ENCODE results near the gene KCNMB2. TPM values are rescaled to one million over a fixed set of nuclear protein-coding genes. Genes with fewer than 3 reads are reported as not detected.
A peak's percentile ranks its signal among the peaks of the same experiment; 100 is the strongest.
"Not testable (repeated sequence)": the region's sequence is repeated elsewhere in the genome, so short reads cannot be mapped to it uniquely, and the experiment has no call there.

The KCNMB2 gene
- total and polyA plus RNA-seq, 5 donors from 2014 or later: not detected

GRCh38 chr3:178513546-178514380 is 22.5 kb upstream of the KCNMB2 start:
- H3K9me3 Mint-ChIP-seq: no peaks in the 10 kb centered on the region
- H3K4me1 Mint-ChIP-seq: no peaks in the 10 kb centered on the region
- Histone ChIP-seq H3K4me3 (ENCODE audit: low read depth, low read length) (no peak overlapping the region), H3K36me3 (ENCODE audit: control insufficient read depth, insufficient read depth, low read length) (no peaks in the 10 kb centered on the region), H3K4me1 (ENCODE audit: control insufficient read depth, insufficient read depth, low read length, poor library complexity, severe bottlenecking) (no peaks in the 10 kb centered on the region), H3K9me3 (ENCODE audit: control insufficient read depth in 2 of 2, low read length in 2 of 2) (no peaks in the 10 kb centered on the region), H3K27me3 (ENCODE audit: control insufficient read depth, insufficient read depth, low read length) (no peaks in the 10 kb centered on the region), H3K27ac (ENCODE audit: insufficient read depth, low read length, poor library complexity, severe bottlenecking) (no peak overlapping the region)
- H3K4me3 Mint-ChIP-seq: no peak overlapping the region
- H3K27me3 Mint-ChIP-seq: peaks cover under 1% of the 10 kb centered on the region
- ATAC-seq (ENCODE audit: low read depth in 2 of 2) (no peak), DNase-seq (no peak)
- no peaks in the 10 kb centered on the region for H3K36me3 Mint-ChIP-seq
- no peak overlapping the region for H3K27ac Mint-ChIP-seq

GRCh38 chr3:178514401-178514800 is 21.8 kb upstream of the KCNMB2 start:
- no peaks in the 10 kb centered on the region for H3K36me3 Mint-ChIP-seq
- no peak overlapping the region for H3K27ac Mint-ChIP-seq
- DNase-seq (no peak), ATAC-seq (ENCODE audit: low read depth in 2 of 2) (no peak)
- no peaks in the 10 kb centered on the region for H3K9me3 Mint-ChIP-seq
- H3K4me3 Mint-ChIP-seq: no peak overlapping the region
- H3K9me3 ChIP-seq (ENCODE audit: control insufficient read depth in 2 of 2, low read length in 2 of 2): no peaks in the 10 kb centered on the region
- no peak overlapping the region for H3K4me3 ChIP-seq (ENCODE audit: low read depth, low read length)
- H3K4me1 Mint-ChIP-seq: no peaks in the 10 kb centered on the region
- no peaks in the 10 kb centered on the region for H3K4me1 ChIP-seq (ENCODE audit: control insufficient read depth, insufficient read depth, low read length, poor library complexity, severe bottlenecking)
- H3K27ac ChIP-seq (ENCODE audit: insufficient read depth, low read length, poor library complexity, severe bottlenecking): no peak overlapping the region
- H3K27me3 ChIP-seq (ENCODE audit: control insufficient read depth, insufficient read depth, low read length): no peaks in the 10 kb centered on the region
- peaks cover 4% of the 10 kb centered on the region for H3K27me3 Mint-ChIP-seq
- H3K36me3 ChIP-seq (ENCODE audit: control insufficient read depth, insufficient read depth, low read length): no peaks in the 10 kb centered on the region

- not testable (repeated sequence) for H3K4me3 ChIP-seq (ENCODE audit: low read depth, low read length); H3K4me1 Mint-ChIP-seq; H3K4me3 Mint-ChIP-seq; ATAC-seq (ENCODE audit: low read depth in 2 of 2); H3K27me3 Mint-ChIP-seq; H3K9me3 Mint-ChIP-seq; H3K36me3 Mint-ChIP-seq; H3K36me3 ChIP-seq (ENCODE audit: control insufficient read depth, insufficient read depth, low read length); H3K9me3 ChIP-seq (ENCODE audit: control insufficient read depth in 2 of 2, low read length in 2 of 2); DNase-seq; H3K27me3 ChIP-seq (ENCODE audit: control insufficient read depth, insufficient read depth, low read length); H3K4me1 ChIP-seq (ENCODE audit: control insufficient read depth, insufficient read depth, low read length, poor library complexity, severe bottlenecking); H3K27ac ChIP-seq (ENCODE audit: insufficient read depth, low read length, poor library complexity, severe bottlenecking); H3K27ac Mint-ChIP-seq
Measured at GRCh38 chr3:178515076-178515744, 21.0 kb upstream of the KCNMB2 start.

GRCh38 chr3:178517665-178518334 is 18.4 kb upstream of the KCNMB2 start:
- Histone ChIP-seq H3K4me1 (ENCODE audit: control insufficient read depth, insufficient read depth, low read length, poor library complexity, severe bottlenecking) (no peaks in the 10 kb centered on the region), H3K27me3 (ENCODE audit: control insufficient read depth, insufficient read depth, low read length) (no peaks in the 10 kb centered on the region), H3K4me3 (ENCODE audit: low read depth, low read length) (no peak overlapping the region), H3K36me3 (ENCODE audit: control insufficient read depth, insufficient read depth, low read length) (no peaks in the 10 kb centered on the region), H3K27ac (ENCODE audit: insufficient read depth, low read length, poor library complexity, severe bottlenecking) (no peak overlapping the region), H3K9me3 (ENCODE audit: control insufficient read depth in 2 of 2, low read length in 2 of 2) (no peaks in the 10 kb centered on the region)
- no peak overlapping the region for H3K4me3 Mint-ChIP-seq
- no peak for DNase-seq
- H3K27me3 Mint-ChIP-seq: peaks cover 4% of the 10 kb centered on the region
- ATAC-seq (ENCODE audit: low read depth in 2 of 2): no peak
- H3K9me3 Mint-ChIP-seq: no peaks in the 10 kb centered on the region
- no peaks in the 10 kb centered on the region for H3K36me3 Mint-ChIP-seq
- no peaks in the 10 kb centered on the region for H3K4me1 Mint-ChIP-seq
- H3K27ac Mint-ChIP-seq: no peak overlapping the region

- Mint-ChIP-seq H3K9me3 (no peaks in the 10 kb centered on the region), H3K4me3 (no peak overlapping the region), H3K27me3 (peaks cover 4% of the 10 kb centered on the region), H3K4me1 (no peaks in the 10 kb centered on the region), H3K36me3 (no peaks in the 10 kb centered on the region), H3K27ac (no peak overlapping the region)
- Histone ChIP-seq H3K36me3 (ENCODE audit: control insufficient read depth, insufficient read depth, low read length) (no peaks in the 10 kb centered on the region), H3K4me1 (ENCODE audit: control insufficient read depth, insufficient read depth, low read length, poor library complexity, severe bottlenecking) (no peaks in the 10 kb centered on the region), H3K4me3 (ENCODE audit: low read depth, low read length) (no peak overlapping the region), H3K9me3 (ENCODE audit: control insufficient read depth in 2 of 2, low read length in 2 of 2) (no peaks in the 10 kb centered on the region), H3K27ac (ENCODE audit: insufficient read depth, low read length, poor library complexity, severe bottlenecking) (no peak overlapping the region), H3K27me3 (ENCODE audit: control insufficient read depth, insufficient read depth, low read length) (no peaks in the 10 kb centered on the region)
- ATAC-seq (ENCODE audit: low read depth in 2 of 2) (no peak), DNase-seq (no peak)
Measured at GRCh38 chr3:178518660-178519396, 17.4 kb upstream of the KCNMB2 start.

- H3K9me3 Mint-ChIP-seq: no peaks in the 10 kb centered on the region
- no peaks in the 10 kb centered on the region for H3K4me1 ChIP-seq (ENCODE audit: control insufficient read depth, insufficient read depth, low read length, poor library complexity, severe bottlenecking)
- H3K36me3 ChIP-seq (ENCODE audit: control insufficient read depth, insufficient read depth, low read length): no peaks in the 10 kb centered on the region
- H3K4me3 ChIP-seq (ENCODE audit: low read depth, low read length): no peak overlapping the region
- no peaks in the 10 kb centered on the region for H3K27me3 ChIP-seq (ENCODE audit: control insufficient read depth, insufficient read depth, low read length)
- no peaks in the 10 kb centered on the region for H3K36me3 Mint-ChIP-seq
- DNase-seq (no peak), ATAC-seq (ENCODE audit: low read depth in 2 of 2) (no peak)
- H3K4me3 Mint-ChIP-seq: no peak overlapping the region
- H3K27ac ChIP-seq (ENCODE audit: insufficient read depth, low read length, poor library complexity, severe bottlenecking): no peak overlapping the region
- peak overlapping the region in 1 of 3 donors; percentile 56 for H3K27ac Mint-ChIP-seq
- no peaks in the 10 kb centered on the region for H3K4me1 Mint-ChIP-seq
- peaks cover 4% of the 10 kb centered on the region for H3K27me3 Mint-ChIP-seq
- H3K9me3 ChIP-seq (ENCODE audit: control insufficient read depth in 2 of 2, low read length in 2 of 2): no peaks in the 10 kb centered on the region
Measured at GRCh38 chr3:178519701-178520100, 16.5 kb upstream of the KCNMB2 start.

GRCh38 chr3:178520451-178520850 is 15.8 kb upstream of the KCNMB2 start:
- Mint-ChIP-seq H3K36me3 (no peaks in the 10 kb centered on the region), H3K4me1 (no peaks in the 10 kb centered on the region), H3K27me3 (peaks cover 4% of the 10 kb centered on the region), H3K4me3 (no peak overlapping the region), H3K9me3 (peaks cover 0 to 1% (median 0%) of the 10 kb centered on the region in 7 donors), H3K27ac (no peak overlapping the region)
- no peaks in the 10 kb centered on the region for H3K36me3 ChIP-seq (ENCODE audit: control insufficient read depth, insufficient read depth, low read length)
- H3K4me1 ChIP-seq (ENCODE audit: control insufficient read depth, insufficient read depth, low read length, poor library complexity, severe bottlenecking): no peaks in the 10 kb centered on the region
- no peak overlapping the region for H3K4me3 ChIP-seq (ENCODE audit: low read depth, low read length)
- H3K9me3 ChIP-seq (ENCODE audit: control insufficient read depth in 2 of 2, low read length in 2 of 2): no peaks in the 10 kb centered on the region
- DNase-seq: no peak
- ATAC-seq (ENCODE audit: low read depth in 2 of 2): no peak
- no peaks in the 10 kb centered on the region for H3K27me3 ChIP-seq (ENCODE audit: control insufficient read depth, insufficient read depth, low read length)
- no peak overlapping the region for H3K27ac ChIP-seq (ENCODE audit: insufficient read depth, low read length, poor library complexity, severe bottlenecking)

Data from CD4-positive, CD25-positive, alpha-beta regulatory T cell (primary cell).